Cortex of kidney (tissue), 1 donor: ENCODE data around the gene ZW10.
"Not testable (repeated sequence)": the region's sequence is repeated elsewhere in the genome, so short reads cannot be mapped to it uniquely, and the experiment has no call there.

ENCODE experiments used
- DNase-seq: peaks from one replicate; lab custom pipeline; 2025; lab: John Stamatoyannopoulos, UW

The ZW10 gene, protein sequence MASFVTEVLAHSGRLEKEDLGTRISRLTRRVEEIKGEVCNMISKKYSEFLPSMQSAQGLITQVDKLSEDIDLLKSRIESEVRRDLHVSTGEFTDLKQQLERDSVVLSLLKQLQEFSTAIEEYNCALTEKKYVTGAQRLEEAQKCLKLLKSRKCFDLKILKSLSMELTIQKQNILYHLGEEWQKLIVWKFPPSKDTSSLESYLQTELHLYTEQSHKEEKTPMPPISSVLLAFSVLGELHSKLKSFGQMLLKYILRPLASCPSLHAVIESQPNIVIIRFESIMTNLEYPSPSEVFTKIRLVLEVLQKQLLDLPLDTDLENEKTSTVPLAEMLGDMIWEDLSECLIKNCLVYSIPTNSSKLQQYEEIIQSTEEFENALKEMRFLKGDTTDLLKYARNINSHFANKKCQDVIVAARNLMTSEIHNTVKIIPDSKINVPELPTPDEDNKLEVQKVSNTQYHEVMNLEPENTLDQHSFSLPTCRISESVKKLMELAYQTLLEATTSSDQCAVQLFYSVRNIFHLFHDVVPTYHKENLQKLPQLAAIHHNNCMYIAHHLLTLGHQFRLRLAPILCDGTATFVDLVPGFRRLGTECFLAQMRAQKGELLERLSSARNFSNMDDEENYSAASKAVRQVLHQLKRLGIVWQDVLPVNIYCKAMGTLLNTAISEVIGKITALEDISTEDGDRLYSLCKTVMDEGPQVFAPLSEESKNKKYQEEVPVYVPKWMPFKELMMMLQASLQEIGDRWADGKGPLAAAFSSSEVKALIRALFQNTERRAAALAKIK

DNA sequence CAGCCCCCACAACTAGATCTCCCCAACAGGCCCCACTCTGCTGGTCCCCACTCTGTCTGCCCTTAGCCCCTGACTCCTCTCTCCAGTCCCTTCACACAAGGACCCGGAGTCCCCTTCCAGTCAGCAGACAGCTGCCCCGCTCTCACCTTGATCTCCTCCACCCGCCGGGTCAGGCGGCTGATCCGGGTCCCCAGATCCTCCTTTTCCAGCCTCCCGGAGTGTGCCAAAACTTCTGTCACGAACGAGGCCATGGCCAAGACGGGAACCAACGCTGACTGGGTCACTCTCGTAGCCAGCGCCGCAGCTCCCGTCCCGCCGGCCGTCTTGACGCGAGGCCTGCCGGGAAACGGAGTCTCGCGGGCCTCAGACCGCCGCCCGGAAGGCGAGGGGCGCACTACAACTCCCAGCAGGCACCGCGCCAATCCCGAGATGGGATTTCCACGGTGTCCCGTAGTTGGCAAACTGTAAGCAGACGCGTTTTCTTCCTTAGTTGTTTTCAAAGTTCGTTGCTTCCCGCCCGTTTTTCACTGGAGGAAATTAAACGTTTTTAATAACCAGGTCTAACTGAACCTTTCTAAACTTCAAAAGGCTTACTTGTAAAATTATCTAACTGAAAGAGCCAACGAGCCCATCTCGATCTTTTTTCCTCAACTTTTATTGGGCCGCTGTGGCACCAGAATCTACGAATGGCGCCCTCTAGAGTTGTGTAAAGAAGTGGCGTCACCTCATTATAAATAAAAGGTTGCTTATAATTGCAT is at the start of gene ZW10:
Gene ZW10 (minus strand): TSS at position 277 of the 758 bp plus-strand sequence. CDS start 26 bp downstream, at position 251.
- peak; percentile 26 for DNase-seq

DNA sequence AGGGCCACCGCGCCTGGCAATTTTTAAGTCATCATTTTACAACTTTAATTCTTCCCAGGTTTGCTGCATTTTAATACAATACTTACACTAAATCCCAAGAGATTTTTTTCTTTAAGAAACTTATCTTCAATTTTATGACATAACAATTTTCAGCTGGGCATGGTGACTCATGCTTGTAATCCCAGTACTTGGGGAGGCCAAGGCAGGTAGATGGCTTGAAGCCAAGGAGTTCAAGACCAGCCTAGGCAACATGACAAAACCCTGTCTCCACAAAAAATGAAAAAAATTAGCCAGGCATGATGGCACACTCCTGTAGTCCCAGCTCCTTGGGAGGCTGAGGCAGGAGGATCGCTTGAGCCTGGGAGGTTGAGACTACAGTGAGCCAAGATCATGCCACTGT is 44.9 kb upstream of the ZW10 start:
- no peak for DNase-seq

DNA sequence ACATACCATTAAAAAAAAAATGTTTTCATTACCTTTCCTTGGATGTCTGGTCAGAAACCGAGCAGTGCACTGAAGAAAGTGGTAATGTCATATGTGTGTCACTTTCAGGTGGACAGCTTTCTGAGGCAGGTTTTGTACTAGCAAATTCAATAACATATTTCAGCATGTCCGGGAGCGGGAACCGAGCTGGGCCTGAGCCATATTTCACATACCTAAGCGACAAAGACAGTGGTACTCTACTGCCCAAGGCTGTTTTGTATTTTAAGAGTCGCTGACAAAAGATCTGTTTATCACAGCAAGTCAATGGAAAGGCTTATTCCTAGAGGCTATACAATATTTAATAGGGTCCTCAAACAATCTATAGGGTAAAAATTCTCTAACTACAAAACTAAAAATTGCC is 44.1 kb upstream of the ZW10 start:
- no peak for DNase-seq

DNA sequence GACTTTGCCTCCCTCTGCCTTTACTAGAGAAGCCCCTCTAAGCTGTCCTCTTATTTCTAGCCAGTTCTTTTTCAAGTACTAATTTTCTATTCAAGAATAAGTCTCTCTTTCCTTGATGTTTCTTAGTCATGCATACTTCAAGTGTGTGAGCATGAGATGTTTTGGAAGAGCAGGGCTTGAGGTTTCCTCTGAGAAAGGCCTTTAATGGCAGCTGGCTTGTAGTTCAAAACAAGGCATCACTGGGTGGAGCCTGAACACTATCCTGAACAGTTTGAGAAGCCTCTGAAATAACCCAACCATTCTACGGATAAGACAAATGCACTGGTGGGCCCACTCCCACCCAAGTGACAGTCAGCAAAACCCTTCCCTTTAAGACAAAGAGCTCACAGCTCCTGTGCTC is 43.7 kb upstream of the ZW10 start:
- no peak for DNase-seq

DNA sequence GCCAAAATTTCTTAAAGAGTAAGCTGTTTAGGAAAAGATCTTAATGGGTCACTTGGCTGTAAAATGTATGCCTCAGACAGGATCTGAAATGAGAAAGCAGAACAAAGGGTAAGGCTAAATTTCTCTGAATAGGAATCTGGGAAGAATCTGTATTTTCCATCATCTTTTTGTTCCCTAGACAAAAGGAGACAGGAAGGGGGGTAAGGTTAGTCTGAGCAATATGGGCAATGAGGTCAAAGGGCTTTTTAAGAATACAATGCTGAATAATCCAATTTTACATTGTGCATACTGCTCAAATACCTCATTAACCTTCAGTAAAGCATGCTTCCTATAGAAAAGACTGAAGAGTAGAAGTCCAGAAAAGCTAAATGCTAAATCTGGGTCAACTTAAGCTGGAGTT is 40.7 kb upstream of the ZW10 start:
- DNase-seq, result no peak

DNA sequence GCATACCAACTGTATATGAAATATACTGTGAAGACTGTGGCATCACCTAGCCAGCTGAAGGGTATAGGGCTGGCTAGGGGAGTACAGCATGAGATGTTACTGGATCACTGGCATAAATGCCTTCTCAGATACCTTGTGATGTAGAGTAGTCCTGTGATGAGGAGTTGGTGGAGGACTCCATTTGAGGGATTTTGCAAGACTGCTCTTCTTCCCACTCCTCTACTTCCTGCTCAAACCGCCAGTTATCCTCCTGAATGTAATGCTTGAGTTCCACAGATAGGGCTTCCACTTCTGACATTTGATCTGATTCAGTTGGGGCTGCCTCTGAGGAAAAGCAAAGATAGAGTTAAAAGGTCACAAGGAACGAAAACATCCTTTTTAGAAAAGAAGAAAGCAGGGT is 35.4 kb upstream of the ZW10 start:
- DNase-seq, result no peak

DNA sequence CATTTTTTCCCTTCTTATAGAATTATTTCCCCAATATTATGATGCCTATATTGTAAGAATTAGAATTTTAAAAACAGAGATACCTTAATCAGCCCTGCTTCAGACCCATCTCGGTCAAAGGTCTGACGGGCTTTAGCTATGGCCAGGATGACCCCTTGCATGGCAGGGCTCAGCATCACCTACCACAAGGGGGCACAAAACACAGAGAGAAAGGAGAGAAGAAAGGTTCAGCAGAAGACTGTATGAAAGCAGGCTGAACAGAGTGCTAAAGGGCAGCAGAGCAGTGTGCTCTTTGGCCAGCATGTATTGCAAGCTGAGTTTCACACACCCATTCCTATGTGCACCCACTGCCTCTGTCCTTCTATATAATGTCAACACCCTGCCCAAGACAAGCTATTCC is 32.9 kb upstream of the ZW10 start:
- no peak for DNase-seq

DNA sequence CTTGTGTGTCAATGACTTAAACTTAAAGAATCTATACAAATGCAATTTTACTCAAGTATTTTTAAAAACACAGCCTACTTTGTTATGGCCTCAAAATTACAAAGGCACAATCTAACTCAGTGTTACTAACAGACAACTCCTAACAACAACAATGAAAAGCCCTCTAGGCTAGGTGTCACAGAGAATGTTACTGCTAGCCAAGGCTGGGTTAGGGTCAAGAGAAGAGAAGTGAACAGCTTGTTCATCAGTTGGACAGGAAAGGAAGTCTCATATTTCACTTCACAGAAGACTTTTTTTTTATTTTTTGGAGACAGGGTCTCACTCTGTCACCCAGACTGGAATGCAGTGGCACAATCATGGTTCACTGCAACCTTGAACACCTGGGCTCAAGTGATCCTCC is 32.1 kb upstream of the ZW10 start:
- no peak for DNase-seq

DNA sequence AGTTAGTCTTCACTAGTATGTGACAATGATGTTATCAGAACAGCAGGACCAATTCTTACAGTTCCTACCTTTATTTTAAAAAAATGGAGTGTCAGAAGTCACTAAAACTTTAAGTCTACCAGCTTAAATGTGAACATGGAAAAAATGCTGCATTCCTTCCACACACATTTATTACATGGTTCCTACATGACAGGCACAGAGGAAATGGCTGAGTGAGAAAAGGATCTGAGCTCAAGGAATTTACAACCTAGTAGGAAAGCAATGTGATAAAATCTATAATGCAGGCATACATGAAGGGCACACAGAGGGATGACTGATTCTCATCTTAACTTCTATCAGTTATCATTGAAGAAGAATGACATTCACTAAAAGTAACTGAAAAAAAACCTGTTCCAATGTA is 29.1 kb upstream of the ZW10 start:
- DNase-seq, result no peak

DNA sequence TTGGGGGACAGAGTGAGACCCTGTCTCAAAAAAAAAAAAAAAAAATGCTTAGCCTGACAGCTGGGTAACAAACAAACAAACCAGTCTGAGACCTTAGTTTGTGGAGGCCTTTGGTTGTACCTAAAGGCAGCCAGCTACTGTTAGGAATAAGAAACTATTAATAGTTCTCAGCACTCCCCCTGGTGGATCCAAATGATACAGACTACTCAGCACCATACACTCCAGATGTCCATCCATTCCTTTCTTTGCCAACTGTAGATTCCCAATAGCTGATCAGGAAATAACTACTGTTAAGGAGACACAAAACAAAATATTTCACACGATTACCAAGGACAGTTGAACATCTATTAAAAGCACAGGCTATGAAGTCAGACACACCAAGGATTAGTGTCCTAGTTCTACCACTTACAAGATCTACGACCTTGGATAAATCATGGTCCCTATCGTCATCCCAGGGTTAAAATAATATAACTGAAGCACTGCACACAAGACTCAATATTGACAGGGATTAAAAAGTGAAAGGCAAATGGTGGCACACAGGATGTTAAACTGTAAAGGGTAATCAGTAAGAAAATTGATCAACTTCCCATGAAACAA is 23.3 kb upstream of the ZW10 start:
- DNase-seq, result no peak

DNA sequence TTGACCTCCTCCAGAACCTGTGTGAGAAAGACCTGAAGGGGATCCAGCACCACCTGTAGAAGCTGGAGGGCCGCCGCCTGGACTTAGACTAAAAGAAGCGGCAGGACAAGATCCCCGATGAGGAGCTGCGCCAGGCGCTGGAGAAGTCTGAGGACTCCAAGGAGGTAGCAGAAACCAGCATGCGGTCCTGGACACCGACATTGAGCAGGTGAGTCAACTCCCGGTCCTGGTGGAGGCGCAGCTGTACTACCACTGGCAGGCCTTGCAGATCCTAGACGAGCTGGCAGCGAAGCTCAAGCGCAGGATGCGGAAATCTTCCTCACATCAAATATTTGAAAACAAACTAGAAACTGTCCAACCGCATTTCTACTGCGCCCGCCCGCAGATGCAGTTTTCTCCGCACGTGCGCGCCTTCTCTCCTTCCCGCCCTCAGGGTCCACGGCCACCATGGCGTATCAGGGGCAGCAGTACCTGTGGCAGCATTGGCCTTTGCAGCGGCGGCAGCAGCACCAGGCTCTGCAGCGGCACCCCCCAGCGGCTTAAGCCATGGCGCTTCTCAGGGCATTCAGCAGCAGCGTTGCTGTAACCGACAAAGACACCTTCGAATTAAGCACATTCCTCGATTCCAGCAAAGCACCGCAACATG is 16.3 kb upstream of the ZW10 start:
- no peak for DNase-seq

DNA sequence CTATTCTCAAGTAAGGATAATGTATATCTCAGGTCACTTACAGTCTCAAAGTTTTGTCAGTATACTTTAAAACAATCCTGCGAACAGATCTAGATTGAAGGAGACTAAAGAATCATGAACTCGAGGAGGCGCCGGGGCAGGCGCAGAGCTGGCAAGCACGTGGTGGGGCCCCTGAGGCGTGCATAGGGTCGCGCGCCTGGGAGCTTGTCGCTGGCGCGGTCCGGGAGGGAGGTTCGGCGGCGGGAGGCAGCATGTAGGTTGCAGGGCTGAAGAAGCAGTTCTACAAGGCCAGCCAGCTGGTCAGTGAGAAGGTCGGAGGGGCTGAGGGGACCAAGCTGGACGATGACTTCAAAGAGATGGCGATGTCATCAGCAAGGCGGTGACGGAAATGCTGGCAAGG is 15.5 kb upstream of the ZW10 start:
- not testable (repeated sequence) for DNase-seq

DNA sequence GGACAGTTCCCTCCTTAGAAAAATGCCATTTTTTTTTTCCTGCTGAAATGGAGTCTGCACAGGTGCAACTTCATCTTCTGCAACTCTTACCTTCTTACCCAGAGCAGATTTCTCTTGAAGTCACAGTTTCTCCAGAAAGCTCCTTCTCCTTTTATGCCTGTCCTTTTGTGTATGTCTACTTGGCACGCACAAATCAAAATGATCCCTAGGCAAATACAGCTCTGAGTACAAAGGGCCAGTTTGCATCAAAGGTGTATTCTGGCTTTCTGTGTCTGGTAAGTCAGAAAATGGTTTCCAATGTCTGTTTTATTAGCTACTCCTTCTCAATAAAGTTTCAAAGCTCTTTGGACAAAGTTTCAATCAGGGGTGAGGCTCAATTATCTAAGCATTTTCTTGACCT is 8.6 kb upstream of the ZW10 start:
- DNase-seq, result no peak

DNA sequence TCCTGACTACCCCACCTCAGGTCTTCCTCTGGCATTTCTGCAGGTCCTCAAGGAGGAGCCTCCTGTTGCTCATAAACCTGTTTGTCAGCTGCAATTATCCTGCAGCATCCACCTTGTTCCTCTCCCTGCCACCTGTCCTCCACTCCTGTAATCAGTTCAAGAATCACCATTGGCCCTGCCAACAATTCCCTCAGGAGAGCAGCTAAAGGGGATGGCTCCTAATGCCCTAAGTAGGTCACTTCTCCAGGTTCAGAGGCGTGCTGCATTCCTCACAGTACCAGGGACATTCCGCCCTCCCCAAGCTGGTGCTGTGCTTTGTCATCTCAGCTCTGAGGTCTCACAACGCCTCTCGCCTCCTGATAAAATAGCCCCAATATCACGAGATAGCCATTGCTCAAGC is 8.2 kb upstream of the ZW10 start:
- DNase-seq, result no peak

DNA sequence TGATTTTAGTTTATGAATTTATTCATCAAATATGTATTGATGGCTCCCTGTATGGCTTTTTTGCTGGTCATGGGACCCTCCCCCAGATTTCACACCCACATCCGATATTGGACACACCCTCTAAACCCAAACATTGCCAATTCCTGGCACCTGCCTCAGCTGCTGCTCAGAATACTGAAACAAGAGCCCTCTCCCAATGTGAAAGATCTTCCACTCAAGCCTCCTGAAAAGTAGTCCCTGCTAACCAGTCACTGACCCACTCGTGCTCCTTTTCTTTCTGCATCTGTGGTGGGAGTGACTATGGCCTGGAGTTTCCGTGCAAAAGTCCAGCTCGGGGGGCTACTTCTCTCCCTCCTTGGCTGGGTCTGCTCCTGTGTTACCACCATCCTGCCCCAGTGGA is 6.0 kb upstream of the ZW10 start, which contains the start of gene CLDN25:
Gene CLDN25 (plus strand): TSS at position 301 of the 400 bp plus-strand sequence. CDS start 0 bp downstream, at position 301.
- no peak for DNase-seq

DNA sequence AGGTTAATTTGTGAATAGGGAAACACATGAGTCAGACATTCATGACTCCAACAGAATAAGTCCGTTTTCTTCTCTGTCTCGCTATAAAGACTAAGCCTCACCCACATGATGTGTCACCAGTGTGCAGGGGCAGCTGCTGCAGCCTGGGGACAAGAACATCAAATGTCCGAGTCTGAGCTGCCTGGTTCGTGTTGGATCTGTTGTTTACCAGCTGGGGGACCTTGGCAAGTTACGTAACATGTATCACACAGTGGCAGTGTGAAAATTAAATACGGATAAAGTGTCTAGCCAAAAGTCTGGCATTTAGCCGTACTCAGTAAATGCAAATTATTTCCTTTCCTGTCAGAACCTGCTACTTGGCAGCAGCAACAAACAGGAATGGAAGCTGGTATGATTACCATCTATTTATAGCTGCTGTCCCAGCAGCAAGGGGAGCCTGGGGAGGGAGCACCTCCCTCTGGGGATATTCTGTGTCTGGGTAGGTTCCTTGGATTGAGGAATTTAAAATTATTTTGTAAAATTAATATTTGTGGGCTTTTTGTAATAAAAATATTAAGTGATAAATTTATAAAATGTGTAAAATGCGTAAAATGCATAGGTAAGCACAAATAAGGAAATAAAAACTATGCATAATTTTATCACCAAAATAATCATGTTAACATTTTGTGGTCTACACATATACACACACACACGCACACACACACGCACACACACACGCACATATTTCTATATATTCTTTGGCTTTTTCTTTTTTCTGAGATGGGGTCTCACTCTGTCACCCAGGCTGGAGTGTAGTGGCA is 4.8 kb upstream of the ZW10 start:
- DNase-seq, result no peak

DNA sequence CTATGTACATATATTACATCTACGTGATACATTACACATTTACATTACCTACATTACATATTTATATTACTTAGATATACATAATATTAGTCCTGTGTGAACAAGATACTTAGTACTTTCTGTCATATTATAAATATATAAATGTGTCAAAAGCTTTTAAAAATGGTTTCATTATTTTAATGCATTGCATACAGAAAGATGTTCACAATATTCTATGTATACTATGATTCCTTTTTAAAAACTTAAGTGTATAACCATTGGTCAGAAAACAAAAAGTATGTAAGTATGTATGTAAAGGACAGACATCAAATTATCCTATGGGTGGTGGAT is 647 bp upstream of the ZW10 start:
- no peak for DNase-seq

DNA sequence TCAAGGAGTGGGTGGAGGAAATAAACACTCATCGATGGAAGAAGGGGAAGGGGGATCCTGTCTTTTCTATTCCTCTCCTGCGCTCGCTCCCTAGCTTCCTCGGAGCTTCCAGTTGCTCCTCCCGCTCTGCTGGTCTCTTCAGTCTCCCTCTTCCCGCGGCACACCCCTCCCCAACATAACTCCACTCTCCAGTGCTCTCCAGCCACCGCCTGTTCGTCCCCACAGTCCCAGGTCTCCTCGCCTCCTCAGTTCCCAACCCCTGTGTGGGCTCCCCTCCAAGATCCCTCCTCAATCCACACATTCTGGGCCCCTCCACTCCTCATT is 438 bp downstream of the ZW10 start:
- DNase-seq, result no peak

DNA sequence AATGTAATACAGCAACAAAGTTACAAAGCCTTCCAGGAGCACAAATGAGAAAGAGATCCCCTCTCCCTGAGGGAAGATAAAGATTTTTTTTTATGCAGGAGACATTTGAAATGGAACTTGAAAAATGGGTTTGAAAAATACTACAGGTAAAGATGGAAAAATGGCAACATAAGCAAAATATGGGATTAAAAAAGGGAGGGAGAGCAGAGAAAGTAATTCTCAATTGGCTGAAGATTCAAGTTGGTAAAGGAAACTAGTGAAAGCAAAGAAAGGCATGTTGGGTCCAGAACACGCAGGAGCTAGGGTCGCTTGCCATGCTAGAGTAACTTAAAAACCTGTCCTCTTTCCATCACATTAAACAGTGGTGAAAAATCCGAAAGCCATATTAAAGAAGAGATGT is 1.5 kb downstream of the ZW10 start:
- no peak for DNase-seq

DNA sequence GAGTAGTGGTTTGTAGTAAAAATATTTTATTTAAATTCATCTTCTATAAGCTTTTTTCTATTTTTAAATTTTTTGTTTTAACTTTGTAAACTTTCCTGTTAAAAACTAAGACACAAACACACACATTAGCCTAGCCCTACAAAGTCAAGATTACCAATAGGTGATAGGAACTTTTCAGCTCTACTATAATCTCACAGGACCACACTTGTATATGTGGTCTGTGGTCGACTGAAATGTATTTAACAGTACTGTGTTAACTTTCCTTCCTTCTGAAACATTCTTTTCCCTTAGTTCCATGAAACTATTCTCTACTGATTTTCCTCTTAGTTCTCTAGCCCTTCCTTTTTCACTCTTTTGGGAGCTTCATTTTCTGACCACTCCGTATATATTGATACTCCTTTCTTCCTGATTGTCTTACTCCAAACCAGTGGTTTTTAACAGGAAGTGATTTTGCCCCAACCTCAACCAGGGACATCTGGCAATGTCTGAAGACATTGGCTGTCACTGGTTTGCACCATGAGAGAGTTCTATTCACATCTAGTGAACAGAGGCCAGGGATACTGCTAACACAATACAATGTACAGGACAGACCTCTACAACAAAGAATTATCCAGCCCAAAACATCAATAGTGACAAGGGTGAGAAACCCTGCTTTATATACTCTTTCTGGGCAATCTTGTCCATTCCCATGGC is 8.8 kb downstream of the ZW10 start:
- DNase-seq, result no peak

DNA sequence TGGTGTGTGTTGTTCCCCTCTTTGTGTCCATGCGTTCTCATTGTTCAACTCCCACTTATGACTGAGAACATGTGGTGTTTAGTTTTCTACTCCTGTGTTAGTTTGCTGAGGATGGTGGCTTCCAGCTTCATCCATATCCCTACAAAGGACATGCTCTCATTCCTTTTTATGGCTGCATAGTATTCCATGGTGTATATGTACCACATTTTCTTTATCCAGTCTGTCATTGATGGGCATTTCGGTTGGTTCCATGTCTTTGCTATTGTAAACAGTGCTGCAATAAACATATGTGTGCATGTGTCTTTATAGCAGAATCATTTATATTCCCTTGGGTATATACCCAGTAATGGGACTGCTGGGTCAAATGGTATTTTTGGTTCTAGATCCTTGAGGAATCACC is 10.5 kb downstream of the ZW10 start:
- not testable (repeated sequence) for DNase-seq
